PFSK-1 (cell line): ENCODE results near the gene ZNF75A.

Experiments
- POLR2AphosphoS5 ChIP-seq: IDR thresholded peaks from 2 replicates; pipeline ENCODE4 v1.6.1; 2012; ENCODE audit warnings: low read depth, mild to moderate bottlenecking, control low read depth, low read length, moderate library complexity
- SIN3A ChIP-seq: IDR thresholded peaks from 2 replicates; pipeline ENCODE4 v1.6.1; 2012; ENCODE audit warnings: mild to moderate bottlenecking, low read length, moderate library complexity, borderline replicate concordance; ENCODE audit not compliant: insufficient read depth
- TAF1 ChIP-seq: IDR thresholded peaks from 2 replicates; pipeline ENCODE4 v1.6.1; 2012; ENCODE audit warnings: low read length, control low read depth, borderline replicate concordance; ENCODE audit not compliant: insufficient read depth
- TF ChIP-seq, protein P1 (sequence below), 2 experiments: IDR thresholded peaks; 2 replicates each; pipeline versions ENCODE4 v1.6.1 to v1.8.0; 2011 to 2012; ENCODE audit warnings: low read depth in 2 of 2, low read length in 2 of 2, control low read depth in 1 of 2, inconsistent platforms in 1 of 2, mild to moderate bottlenecking in 1 of 2, moderate library complexity in 1 of 2; ENCODE audit not compliant: insufficient read depth in 1 of 2

DNA sequence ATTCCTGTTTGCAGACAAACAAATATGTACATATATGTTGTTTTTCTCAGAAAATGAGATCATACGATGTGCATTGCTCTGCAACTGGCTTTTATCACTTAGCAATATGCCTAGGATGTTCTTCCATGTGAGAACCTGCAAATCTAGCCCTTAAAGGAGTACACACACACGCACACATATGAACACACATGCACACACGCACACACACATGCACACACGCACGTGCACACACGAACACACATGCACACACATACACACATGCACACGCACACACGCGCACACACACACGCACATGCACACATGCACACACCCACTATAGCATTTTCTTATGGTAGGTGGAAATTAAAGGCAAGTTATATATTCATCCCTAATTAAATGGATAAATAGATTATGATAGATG, 42.3 kb downstream of the ZNF75A start:
- no peak for TF ChIP-seq TAF1
- TF ChIP-seq, protein P1, sequence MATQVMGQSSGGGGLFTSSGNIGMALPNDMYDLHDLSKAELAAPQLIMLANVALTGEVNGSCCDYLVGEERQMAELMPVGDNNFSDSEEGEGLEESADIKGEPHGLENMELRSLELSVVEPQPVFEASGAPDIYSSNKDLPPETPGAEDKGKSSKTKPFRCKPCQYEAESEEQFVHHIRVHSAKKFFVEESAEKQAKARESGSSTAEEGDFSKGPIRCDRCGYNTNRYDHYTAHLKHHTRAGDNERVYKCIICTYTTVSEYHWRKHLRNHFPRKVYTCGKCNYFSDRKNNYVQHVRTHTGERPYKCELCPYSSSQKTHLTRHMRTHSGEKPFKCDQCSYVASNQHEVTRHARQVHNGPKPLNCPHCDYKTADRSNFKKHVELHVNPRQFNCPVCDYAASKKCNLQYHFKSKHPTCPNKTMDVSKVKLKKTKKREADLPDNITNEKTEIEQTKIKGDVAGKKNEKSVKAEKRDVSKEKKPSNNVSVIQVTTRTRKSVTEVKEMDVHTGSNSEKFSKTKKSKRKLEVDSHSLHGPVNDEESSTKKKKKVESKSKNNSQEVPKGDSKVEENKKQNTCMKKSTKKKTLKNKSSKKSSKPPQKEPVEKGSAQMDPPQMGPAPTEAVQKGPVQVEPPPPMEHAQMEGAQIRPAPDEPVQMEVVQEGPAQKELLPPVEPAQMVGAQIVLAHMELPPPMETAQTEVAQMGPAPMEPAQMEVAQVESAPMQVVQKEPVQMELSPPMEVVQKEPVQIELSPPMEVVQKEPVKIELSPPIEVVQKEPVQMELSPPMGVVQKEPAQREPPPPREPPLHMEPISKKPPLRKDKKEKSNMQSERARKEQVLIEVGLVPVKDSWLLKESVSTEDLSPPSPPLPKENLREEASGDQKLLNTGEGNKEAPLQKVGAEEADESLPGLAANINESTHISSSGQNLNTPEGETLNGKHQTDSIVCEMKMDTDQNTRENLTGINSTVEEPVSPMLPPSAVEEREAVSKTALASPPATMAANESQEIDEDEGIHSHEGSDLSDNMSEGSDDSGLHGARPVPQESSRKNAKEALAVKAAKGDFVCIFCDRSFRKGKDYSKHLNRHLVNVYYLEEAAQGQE (IDR thresholded peaks at IDR 0.05; ENCODE audit: insufficient read depth in 1 of 2, low read depth in 2 of 2, low read length in 2 of 2): no peak
- no peak for TF ChIP-seq POLR2AphosphoS5
- no peak for TF ChIP-seq SIN3A
